HepG2 (cell line): ENCODE results near the gene MAML1. TPM values are rescaled to one million over a fixed set of nuclear protein-coding genes. Genes with fewer than 3 reads are reported as not detected.

Experiments
- ATAC-seq: fragments of 200-7000 bp; cut with Tn5 transposase; 3 replicates; pipeline ENCODE4 v1.9.1; 2020; ENCODE audit warnings: mild to moderate bottlenecking, moderate library complexity
- BruUV-seq: library from RNA; stranded (reverse); fragments of 400-500 nt; replicated peaks from 2 replicates; lab custom pipeline; 2021; lab: Mats Ljungman, UMichigan
- CTCF ChIA-PET: fragments of 300-600 bp; formaldehyde crosslinking; extraction: SDS; loops from one replicate; lab custom pipeline; 2021; ENCODE audit warnings: low total read pairs, inconsistent platforms, low intra/inter-chr PET ratio; lab: Yijun Ruan, JAX
- POLR2A ChIA-PET: fragments of 350-600 bp; sonication (Branson Sonifier 250); formaldehyde crosslinking; loops from one replicate; lab custom pipeline; 2020; ENCODE audit warnings: antibody characterized with exemption, inconsistent platforms; lab: Yijun Ruan, JAX
- DNase-seq: peaks from one replicate; pipeline ENCODE4 v3.0.0-alpha.2; 2015; ENCODE audit warnings: low spot score
- FAIRE-seq: peaks from 3 replicates; lab custom pipeline; 2011; peaks lifted over from hg19 to GRCh38; lab: Jason Lieb, UNC
- H2AFZ ChIP-seq: one replicate; pipeline ENCODE4 v1.6.1; 2011; ENCODE audit warnings: low read length, inconsistent platforms
- H3K27ac ChIP-seq: fragments of 300-600 bp; 3 replicates; pipeline ENCODE4 v1.8.0; 2011; ENCODE audit warnings: mixed run types, mild to moderate bottlenecking, mixed read lengths, low read length, inconsistent platforms; ENCODE audit not compliant: insufficient read depth; ENCODE audit errors: extremely low read length
- H3K27me3 ChIP-seq, 2 experiments: fragments of 200-600 bp in 1 of 2; 2 replicates in 1 of 2; 3 replicates in 1 of 2; pipeline versions ENCODE4 v1.6.0 to v1.8.0; 2011; ENCODE audit warnings: low read length in 2 of 2, mild to moderate bottlenecking in 2 of 2, moderate library complexity in 2 of 2, inconsistent platforms in 1 of 2; ENCODE audit not compliant: insufficient read depth in 2 of 2, control insufficient read depth in 1 of 2
- H3K36me3 ChIP-seq, 2 experiments: fragments of 200-600 bp in 1 of 2; replicated peaks in 1 of 2; 2 replicates in 1 of 2; 3 replicates in 1 of 2; pipeline versions ENCODE4 v1.5.1 to v1.8.0; 2011; ENCODE audit warnings: low read length in 2 of 2, inconsistent platforms in 1 of 2; ENCODE audit not compliant: insufficient read depth in 2 of 2, control insufficient read depth in 1 of 2
- H3K4me1 ChIP-seq: 2 replicates; pipeline ENCODE4 v1.5.1; 2012; ENCODE audit warnings: low read length, inconsistent platforms; ENCODE audit not compliant: insufficient read depth
- H3K4me2 ChIP-seq: 2 replicates; pipeline ENCODE4 v1.6.0; 2011; ENCODE audit warnings: low read depth, low read length, inconsistent platforms
- H3K4me3 ChIP-seq, 3 experiments: fragments of 200-600 bp in 1 of 3; sonication (generic), shearing (Covaris generic) in 1 of 3; replicated peaks in 1 of 3; 2 replicates each; pipeline ENCODE4 v1.5.1; 2011 to 2016; ENCODE audit warnings: low read length in 3 of 3, inconsistent platforms in 2 of 3, low read depth in 2 of 3, mild to moderate bottlenecking in 2 of 3, control low read depth in 1 of 3, mixed read lengths in 1 of 3; ENCODE audit not compliant: insufficient read depth in 1 of 3
- H3K79me2 ChIP-seq: one replicate; pipeline ENCODE4 v1.6.1; 2011; ENCODE audit warnings: low read length, inconsistent platforms; ENCODE audit not compliant: insufficient read depth
- H3K9ac ChIP-seq: 2 replicates; pipeline ENCODE4 v1.6.0; 2011; ENCODE audit warnings: mild to moderate bottlenecking, low read depth, low read length, inconsistent platforms; ENCODE audit not compliant: insufficient read depth
- H3K9me3 ChIP-seq: 2 replicates; pipeline ENCODE4 v1.5.1; 2012; ENCODE audit warnings: mild to moderate bottlenecking, low read length
- H4K20me1 ChIP-seq: 2 replicates; pipeline ENCODE4 v1.6.0; 2011; ENCODE audit warnings: inconsistent platforms, mild to moderate bottlenecking, low read length, moderate library complexity; ENCODE audit not compliant: insufficient read depth
- ASH2L ChIP-seq: fragments of 300-600, 200-600 bp; sonication (generic); IDR thresholded peaks from 2 replicates; pipeline ENCODE4 v1.7.0; 2017; ENCODE audit warnings: low read depth, mild to moderate bottlenecking, moderate library complexity, mixed read lengths, low read length; ENCODE audit not compliant: insufficient read length
- CAMTA2 ChIP-seq: sonication (generic); formaldehyde crosslinking; IDR thresholded peaks from 2 replicates; pipeline ENCODE4 v1.4.0; 2020; ENCODE audit warnings: mild to moderate bottlenecking, missing genetic modification reagents, borderline replicate concordance
- ZC3H13 ChIP-seq: sonication (generic); formaldehyde crosslinking; IDR thresholded peaks from 2 replicates; pipeline ENCODE4 v1.8.1; 2023; ENCODE audit warnings: mild to moderate bottlenecking, missing genetic modification reagents, moderate library complexity
- ZFAT ChIP-seq: sonication (generic); formaldehyde crosslinking; conservative IDR thresholded peaks from 2 replicates; pipeline ENCODE4 v1.8.1; 2023; ENCODE audit warnings: missing genetic modification reagents, inconsistent platforms
- ZMYM2 ChIP-seq: sonication (generic); formaldehyde crosslinking; IDR thresholded peaks from 2 replicates; pipeline ENCODE4 v1.8.0; 2022; ENCODE audit warnings: mild to moderate bottlenecking, missing genetic modification reagents
- ZMYM3 ChIP-seq: sonication (generic); formaldehyde crosslinking; IDR thresholded peaks from 2 replicates; pipeline ENCODE4 v1.5.1; 2020; ENCODE audit warnings: mild to moderate bottlenecking, missing genetic modification reagents
- ZNF230 ChIP-seq: sonication (generic); formaldehyde crosslinking; IDR thresholded peaks from 2 replicates; pipeline ENCODE4 v1.4.0; 2020; ENCODE audit warnings: mild to moderate bottlenecking, missing genetic modification reagents
- ZNF350 ChIP-seq: sonication (generic); formaldehyde crosslinking; IDR thresholded peaks from 2 replicates; pipeline ENCODE4 v1.4.0; 2020; ENCODE audit warnings: mild to moderate bottlenecking, low read depth, missing genetic modification reagents, borderline replicate concordance
- ZNF572 ChIP-seq: sonication (generic); formaldehyde crosslinking; IDR thresholded peaks from 2 replicates; pipeline ENCODE4 v1.5.1; 2020; ENCODE audit warnings: mild to moderate bottlenecking, missing genetic modification reagents
- ZSCAN25 ChIP-seq: sonication (generic); formaldehyde crosslinking; IDR thresholded peaks from 2 replicates; pipeline ENCODE4 v1.8.0; 2022; ENCODE audit warnings: mild to moderate bottlenecking, missing genetic modification reagents
- WGBS: methylation state at CpG from one replicate; pipeline ENCODE4 v1.1.6; 2017; ENCODE audit warnings: low lambda C conversion rate; 5-methylcytosine and 5-hydroxymethylcytosine counted together
- in situ Hi-C: cut with HindIII; loops from 2 replicates; pipeline ENCODE4 v1.10.0; 2017; ENCODE audit warnings: low pct_unique_long_range_greater_than_20kb; ENCODE audit not compliant: extremely low pct_ligation_motif_present
- intact Hi-C: fragments of 100-400 bp; cut with micrococcal nuclease; formaldehyde crosslinking; loops from one replicate; pipeline ENCODE4 v1.10.0; 2022; ENCODE audit not compliant: unreplicated experiment
- polyA plus RNA-seq, 8 experiments: library from polyadenylated mRNA; depleted of rRNA in 3 of 8; stranded (reverse) in 7 of 8; unstranded in 1 of 8; fragments of >200 nt; fragmentation: Illumina TruSeq in 4 of 8; extraction: Trizol in 4 of 8; gene quantifications; 2 replicates each; pipeline versions ENCODE4 v1.2.1 to v1.2.3, GENCODE V29; 2011 to 2016; ENCODE audit warnings: low read depth in 4 of 8, missing spikeins in 1 of 8, mixed read lengths in 1 of 8; ENCODE audit not compliant: insufficient read depth in 1 of 8
- total RNA-seq, 5 experiments: library from RNA; depleted of rRNA; stranded (reverse); fragments of >200 nt; fragmentation: Illumina TruSeq; extraction: Trizol; gene quantifications; 2 replicates each; pipeline ENCODE4 v1.2.3, GENCODE V29; 2016; ENCODE audit warnings: low read depth in 1 of 5
- TF ChIP-seq, protein P1 (sequence below): sonication (generic); formaldehyde crosslinking; IDR thresholded peaks from 2 replicates; pipeline ENCODE4 v1.5.0; 2020; ENCODE audit warnings: mild to moderate bottlenecking, missing genetic modification reagents, moderate library complexity

Gene MAML1
- total and polyA plus RNA-seq, 2 of the 13 experiments (the other 11 are each of a cell fraction or from before 2014, with no cell fraction given), result 10.0 to 10.8 TPM

DNA sequence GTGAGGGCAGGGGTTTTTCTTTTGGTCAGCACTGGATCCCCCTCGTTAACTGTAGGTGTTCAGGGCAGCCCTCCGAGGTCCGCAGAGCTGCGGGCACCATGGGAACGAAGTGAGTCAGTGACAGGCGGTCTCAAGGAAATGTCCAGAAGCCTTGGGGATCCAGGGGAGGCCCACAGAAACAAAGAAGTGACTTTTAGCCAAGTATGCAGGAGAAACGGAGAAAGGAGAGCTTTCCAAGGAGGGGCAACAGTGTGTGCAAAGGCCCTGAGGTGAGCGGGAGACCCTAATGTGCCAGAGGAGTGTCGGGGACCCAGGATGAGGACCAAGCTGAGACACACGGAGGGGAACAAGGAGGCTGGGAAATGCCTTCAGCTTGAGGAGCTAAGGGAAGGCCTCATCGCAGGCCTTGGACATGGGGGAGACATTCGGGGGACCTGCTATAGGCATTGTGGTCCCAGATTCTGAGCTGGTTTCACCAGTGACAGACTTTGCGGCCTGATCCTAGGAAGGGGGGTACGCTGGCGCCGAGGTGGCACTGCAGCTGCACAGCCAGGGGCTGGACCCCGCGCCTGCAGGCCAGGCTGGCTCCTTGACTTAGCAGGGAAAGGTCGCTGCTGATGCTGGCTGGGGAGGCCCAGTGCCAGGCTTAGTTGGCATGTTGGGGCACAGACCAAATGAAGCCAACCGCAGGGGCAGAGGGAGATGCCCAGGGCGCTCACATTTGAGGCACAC lies 64.4 kb downstream of the MAML1 start:
- Histone ChIP-seq H3K4me1 (peaks cover 41% of the 10 kb centered on the region), H3K4me3 (peak overlapping the region; percentile 58 to 78 (median 76); a peak in 5 of 6 replicates), H3K9me3 (no peaks in the 10 kb centered on the region), H4K20me1 (peaks cover 5% of the 10 kb centered on the region; the same call in 1 of the 2 replicates), H3K27ac (peak overlapping the region; percentile 77), H3K36me3 (peaks cover 24 to 41% of the 10 kb centered on the region in 2 experiments; a peak in 4 of 5 replicates), H2AFZ (no peak overlapping the region), H3K9ac (peak overlapping the region; percentile 76), H3K4me2 (peak overlapping the region; percentile 86), H3K27me3 (no peaks in the 10 kb centered on the region), H3K79me2 (no peaks in the 10 kb centered on the region)
- ATAC-seq (no peak), DNase-seq (no peak), FAIRE-seq (no peak)
- POLR2A ChIA-PET, result interaction anchor here (1.0 to 2.3 kb wide), 6 partner anchors 11 to 65 kb away, joined by 3 to 9 read pairs (median 5); partner anchors contain the start of gene SQSTM1
- WGBS, result 91% methylated on average over 13 of the region's 21 CpGs
- in situ Hi-C loops, result no loop called here
- TF ChIP-seq ZC3H13 (CRISPR knock-in tag) (0 out of 2 replicates have a peak, but pooled peaks have one; percentile 25), ZSCAN25 (no peak), ZMYM2 (CRISPR knock-in tag) (0 out of 2 replicates have a peak, but pooled peaks have one; percentile 5), ZNF572 (CRISPR knock-in tag) (0 out of 2 replicates have a peak, but pooled peaks have one; percentile 22), ZNF350 (CRISPR knock-in tag) (0 out of 2 replicates have a peak, but pooled peaks have one; percentile 9), ZMYM3 (CRISPR knock-in tag) (peak; percentile 59; the same call in 1 of the 2 replicates), ASH2L (peak; percentile 2), ZNF230 (CRISPR knock-in tag) (peak; percentile 18; the same call in 1 of the 2 replicates), ZFAT (CRISPR knock-in tag) (no peak), CAMTA2 (CRISPR knock-in tag) (0 out of 2 replicates have a peak, but pooled peaks have one; percentile 13)
- TF ChIP-seq, protein P1, sequence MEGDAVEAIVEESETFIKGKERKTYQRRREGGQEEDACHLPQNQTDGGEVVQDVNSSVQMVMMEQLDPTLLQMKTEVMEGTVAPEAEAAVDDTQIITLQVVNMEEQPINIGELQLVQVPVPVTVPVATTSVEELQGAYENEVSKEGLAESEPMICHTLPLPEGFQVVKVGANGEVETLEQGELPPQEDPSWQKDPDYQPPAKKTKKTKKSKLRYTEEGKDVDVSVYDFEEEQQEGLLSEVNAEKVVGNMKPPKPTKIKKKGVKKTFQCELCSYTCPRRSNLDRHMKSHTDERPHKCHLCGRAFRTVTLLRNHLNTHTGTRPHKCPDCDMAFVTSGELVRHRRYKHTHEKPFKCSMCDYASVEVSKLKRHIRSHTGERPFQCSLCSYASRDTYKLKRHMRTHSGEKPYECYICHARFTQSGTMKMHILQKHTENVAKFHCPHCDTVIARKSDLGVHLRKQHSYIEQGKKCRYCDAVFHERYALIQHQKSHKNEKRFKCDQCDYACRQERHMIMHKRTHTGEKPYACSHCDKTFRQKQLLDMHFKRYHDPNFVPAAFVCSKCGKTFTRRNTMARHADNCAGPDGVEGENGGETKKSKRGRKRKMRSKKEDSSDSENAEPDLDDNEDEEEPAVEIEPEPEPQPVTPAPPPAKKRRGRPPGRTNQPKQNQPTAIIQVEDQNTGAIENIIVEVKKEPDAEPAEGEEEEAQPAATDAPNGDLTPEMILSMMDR (CRISPR knock-in tag), result no peak
- intact Hi-C loops, result loop anchor here (2.0 kb wide), 1 partner anchor 34 kb away; no protein-coding TSS in a partner anchor
- CTCF ChIA-PET, result interaction anchor here (1.3 to 2.5 kb wide), 2 partner anchors 11 to 34 kb away, joined by 5 to 11 read pairs; no protein-coding TSS in a partner anchor
- BruUV-seq, result TSS peak; percentile 47
